HL-60 (cell line): Measurements from ENCODE around the gene CMTM8.
"Not testable (repeated sequence)": the region's sequence is repeated elsewhere in the genome, so short reads cannot be mapped to it uniquely, and the experiment has no call there.

Source experiments
- DNase-seq, 2 experiments: peaks; one replicate each; pipeline ENCODE4 v3.0.0-alpha.2; 2010 to 2020; ENCODE audit warnings: low read depth in 1 of 2, low spot score in 1 of 2
- H3K27ac ChIP-seq: fragments of 250-450 bp; sonication (Bioruptor Pico); replicated peaks from 2 replicates; pipeline ENCODE4 v1.5.1; 2020; ENCODE audit warnings: mild to moderate bottlenecking, moderate library complexity
- H3K27me3 ChIP-seq: fragments of 250-450 bp; sonication (Bioruptor Pico); 2 replicates; pipeline ENCODE4 v1.5.1; 2021; ENCODE audit warnings: mild to moderate bottlenecking, moderate library complexity; ENCODE audit not compliant: insufficient read depth, poor library complexity, severe bottlenecking
- H3K4me3 ChIP-seq: replicated peaks from 2 replicates; pipeline ENCODE4 v1.5.1; 2011; ENCODE audit warnings: mild to moderate bottlenecking, control low read depth, low read length; ENCODE audit not compliant: insufficient read depth
- GABPA ChIP-seq: IDR thresholded peaks from 2 replicates; pipeline ENCODE4 v1.6.1; 2012; ENCODE audit warnings: low read depth
- POLR2AphosphoS5 ChIP-seq: IDR thresholded peaks from 2 replicates; pipeline ENCODE4 v1.6.1; 2012; ENCODE audit warnings: low read depth
- SPI1 ChIP-seq: IDR thresholded peaks from 2 replicates; pipeline ENCODE4 v1.6.1; 2012; ENCODE audit warnings: low read depth, mild to moderate bottlenecking, borderline replicate concordance
- TF ChIP-seq, protein P1 (sequence below): IDR thresholded peaks from one replicate; pipeline ENCODE4 v1.5.1; 2011; ENCODE audit warnings: low read length, control low read depth, inconsistent platforms; ENCODE audit not compliant: insufficient read depth
- TF ChIP-seq, protein P2 (sequence below): IDR thresholded peaks from 2 replicates; pipeline ENCODE4 v1.6.1; 2012; ENCODE audit warnings: low read depth; ENCODE audit not compliant: insufficient replicate concordance

Gene CMTM8

DNA sequence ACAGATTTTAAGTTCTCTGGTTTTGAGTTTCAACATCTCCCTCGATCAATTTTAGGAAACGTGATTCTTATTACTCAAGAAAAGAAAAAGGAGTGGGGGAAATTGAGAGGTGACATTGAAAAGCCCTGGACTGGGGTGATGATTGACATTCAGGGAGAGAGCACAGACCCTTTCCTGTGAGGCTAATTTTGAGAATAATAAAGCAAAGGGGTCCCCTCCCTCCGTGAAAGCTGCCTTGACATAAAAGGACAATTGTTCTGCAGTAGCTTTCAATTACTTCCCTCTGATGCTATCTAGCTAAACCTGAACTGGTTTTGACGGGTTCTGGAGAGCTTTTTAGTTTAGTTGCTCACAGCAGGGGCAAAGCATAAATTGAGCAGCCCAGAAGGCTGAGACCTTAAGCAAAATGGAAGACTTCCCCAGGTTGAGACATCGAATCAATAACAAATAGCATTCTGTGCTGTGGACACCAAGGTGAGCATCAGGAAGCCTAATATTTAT is 14.4 kb upstream of the CMTM8 start:
- Histone ChIP-seq H3K27ac (no peak overlapping the region), H3K27me3 (no peaks in the 10 kb centered on the region), H3K4me3 (no peak overlapping the region)
- no peak for TF ChIP-seq GABPA
- no peak for TF ChIP-seq POLR2AphosphoS5
- TF ChIP-seq, protein P1, sequence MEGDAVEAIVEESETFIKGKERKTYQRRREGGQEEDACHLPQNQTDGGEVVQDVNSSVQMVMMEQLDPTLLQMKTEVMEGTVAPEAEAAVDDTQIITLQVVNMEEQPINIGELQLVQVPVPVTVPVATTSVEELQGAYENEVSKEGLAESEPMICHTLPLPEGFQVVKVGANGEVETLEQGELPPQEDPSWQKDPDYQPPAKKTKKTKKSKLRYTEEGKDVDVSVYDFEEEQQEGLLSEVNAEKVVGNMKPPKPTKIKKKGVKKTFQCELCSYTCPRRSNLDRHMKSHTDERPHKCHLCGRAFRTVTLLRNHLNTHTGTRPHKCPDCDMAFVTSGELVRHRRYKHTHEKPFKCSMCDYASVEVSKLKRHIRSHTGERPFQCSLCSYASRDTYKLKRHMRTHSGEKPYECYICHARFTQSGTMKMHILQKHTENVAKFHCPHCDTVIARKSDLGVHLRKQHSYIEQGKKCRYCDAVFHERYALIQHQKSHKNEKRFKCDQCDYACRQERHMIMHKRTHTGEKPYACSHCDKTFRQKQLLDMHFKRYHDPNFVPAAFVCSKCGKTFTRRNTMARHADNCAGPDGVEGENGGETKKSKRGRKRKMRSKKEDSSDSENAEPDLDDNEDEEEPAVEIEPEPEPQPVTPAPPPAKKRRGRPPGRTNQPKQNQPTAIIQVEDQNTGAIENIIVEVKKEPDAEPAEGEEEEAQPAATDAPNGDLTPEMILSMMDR, result no peak
- DNase-seq, result no peak

DNA sequence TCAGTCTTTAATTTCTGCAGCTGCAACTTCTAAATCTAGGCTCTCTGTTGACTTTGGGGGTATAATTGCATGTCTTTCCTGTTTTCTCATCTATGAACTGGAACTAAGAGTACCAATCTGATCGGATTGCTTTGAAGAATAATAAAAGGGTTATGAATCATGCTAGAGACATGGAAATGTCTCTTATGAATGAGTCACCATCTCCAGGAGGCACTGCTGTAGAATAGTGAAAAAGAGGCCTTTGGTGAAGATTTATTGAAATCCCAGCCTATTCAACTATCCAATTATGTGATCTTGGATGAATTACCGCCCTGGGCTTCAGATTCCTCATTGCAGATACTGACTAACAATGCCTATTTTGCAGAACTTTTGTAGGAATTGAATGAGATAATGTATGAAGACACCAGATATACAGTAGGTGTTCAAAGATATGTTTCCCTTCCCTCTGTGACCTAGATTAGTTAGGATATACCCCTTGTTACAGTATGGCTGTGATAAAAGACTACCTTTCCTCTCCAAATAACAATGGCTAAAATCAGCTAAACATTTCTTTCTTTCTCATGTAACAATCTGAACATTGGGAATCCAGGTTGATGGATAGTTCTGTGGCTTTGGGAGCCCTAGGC is 11.5 kb upstream of the CMTM8 start:
- TF ChIP-seq, protein P1, result no peak
- TF ChIP-seq, protein P2, sequence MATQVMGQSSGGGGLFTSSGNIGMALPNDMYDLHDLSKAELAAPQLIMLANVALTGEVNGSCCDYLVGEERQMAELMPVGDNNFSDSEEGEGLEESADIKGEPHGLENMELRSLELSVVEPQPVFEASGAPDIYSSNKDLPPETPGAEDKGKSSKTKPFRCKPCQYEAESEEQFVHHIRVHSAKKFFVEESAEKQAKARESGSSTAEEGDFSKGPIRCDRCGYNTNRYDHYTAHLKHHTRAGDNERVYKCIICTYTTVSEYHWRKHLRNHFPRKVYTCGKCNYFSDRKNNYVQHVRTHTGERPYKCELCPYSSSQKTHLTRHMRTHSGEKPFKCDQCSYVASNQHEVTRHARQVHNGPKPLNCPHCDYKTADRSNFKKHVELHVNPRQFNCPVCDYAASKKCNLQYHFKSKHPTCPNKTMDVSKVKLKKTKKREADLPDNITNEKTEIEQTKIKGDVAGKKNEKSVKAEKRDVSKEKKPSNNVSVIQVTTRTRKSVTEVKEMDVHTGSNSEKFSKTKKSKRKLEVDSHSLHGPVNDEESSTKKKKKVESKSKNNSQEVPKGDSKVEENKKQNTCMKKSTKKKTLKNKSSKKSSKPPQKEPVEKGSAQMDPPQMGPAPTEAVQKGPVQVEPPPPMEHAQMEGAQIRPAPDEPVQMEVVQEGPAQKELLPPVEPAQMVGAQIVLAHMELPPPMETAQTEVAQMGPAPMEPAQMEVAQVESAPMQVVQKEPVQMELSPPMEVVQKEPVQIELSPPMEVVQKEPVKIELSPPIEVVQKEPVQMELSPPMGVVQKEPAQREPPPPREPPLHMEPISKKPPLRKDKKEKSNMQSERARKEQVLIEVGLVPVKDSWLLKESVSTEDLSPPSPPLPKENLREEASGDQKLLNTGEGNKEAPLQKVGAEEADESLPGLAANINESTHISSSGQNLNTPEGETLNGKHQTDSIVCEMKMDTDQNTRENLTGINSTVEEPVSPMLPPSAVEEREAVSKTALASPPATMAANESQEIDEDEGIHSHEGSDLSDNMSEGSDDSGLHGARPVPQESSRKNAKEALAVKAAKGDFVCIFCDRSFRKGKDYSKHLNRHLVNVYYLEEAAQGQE, result no peak
- TF ChIP-seq GABPA (no peak), SPI1 (no peak), POLR2AphosphoS5 (no peak)
- DNase-seq, result no peak
- no peak overlapping the region for H3K4me3 ChIP-seq
- no peak overlapping the region for H3K27ac ChIP-seq
- peaks cover 2% of the 10 kb centered on the region for H3K27me3 ChIP-seq

DNA sequence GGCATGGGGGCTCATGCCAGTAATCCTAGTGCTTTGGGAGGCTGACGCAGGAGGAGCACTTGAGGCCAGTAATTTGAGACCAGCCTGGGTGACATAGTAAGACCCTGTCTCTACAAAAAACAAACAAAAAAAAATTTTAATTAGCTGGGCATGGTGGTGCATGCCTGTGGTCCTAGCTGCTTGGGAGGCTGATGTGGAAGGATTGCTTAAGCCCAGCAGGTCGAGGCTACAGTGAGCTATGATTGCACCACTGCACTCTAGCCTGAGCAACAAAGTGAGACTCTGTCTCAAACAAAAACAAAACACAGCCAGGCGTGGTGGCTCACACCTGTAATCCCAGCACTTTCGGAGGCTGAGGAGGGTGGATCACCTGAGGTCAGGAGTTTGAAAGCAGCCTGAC is 9.7 kb upstream of the CMTM8 start:
- not testable (repeated sequence) for H3K4me3 ChIP-seq, DNase-seq, H3K27ac ChIP-seq, H3K27me3 ChIP-seq

DNA sequence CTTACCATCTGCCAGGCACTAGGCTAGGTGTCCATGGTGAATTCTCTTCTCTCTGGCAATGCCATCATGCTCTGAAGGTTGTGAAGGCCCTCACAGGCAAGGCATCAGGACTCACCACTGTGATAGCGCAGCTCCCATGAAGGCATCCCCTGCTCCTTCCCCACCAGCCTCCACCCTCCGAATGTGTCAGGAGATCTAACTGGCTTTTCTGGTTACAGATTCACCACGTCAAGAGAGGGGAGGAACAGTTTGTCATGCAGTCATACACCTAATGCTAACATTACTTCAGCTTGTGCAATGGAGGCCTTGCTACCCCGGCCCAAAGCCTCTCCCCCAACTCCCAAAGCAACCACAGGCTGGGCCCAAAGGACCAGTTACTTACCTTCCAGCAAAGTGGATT is 8.9 kb upstream of the CMTM8 start:
- Histone ChIP-seq H3K27me3 (peaks cover 2% of the 10 kb centered on the region), H3K27ac (no peak overlapping the region), H3K4me3 (no peak overlapping the region)
- no peak for DNase-seq
- TF ChIP-seq GABPA, result no peak
- no peak for TF ChIP-seq POLR2AphosphoS5
- TF ChIP-seq, protein P2, result no peak
- TF ChIP-seq, protein P1, result no peak
